Gastrocnemius medialis (tissue), 4 donors: Measurements from ENCODE around the gene PM20D2.

Experiments used
- CTCF ChIP-seq, 5 experiments: fragments of 450-650 bp in 3 of 5; fragments of 200-600 bp in 2 of 5; sonication (generic) in 2 of 5; IDR thresholded peaks in 4 of 5; conservative IDR thresholded peaks in 1 of 5; 1 replicate in 4 of 5; 2 replicates in 1 of 5; pipeline ENCODE4 v1.5.1; 2016 to 2019; ENCODE audit warnings: antibody characterized with exemption in 5 of 5, mild to moderate bottlenecking in 3 of 5, moderate library complexity in 3 of 5
- POLR2A ChIP-seq, 2 donors: fragments of 450-650 bp; IDR thresholded peaks; one replicate each; pipeline ENCODE4 v1.6.1; 2017; ENCODE audit warnings: antibody characterized with exemption in 2 of 2, mild to moderate bottlenecking in 2 of 2, moderate library complexity in 2 of 2

GRCh38 chr6:89183294-89183693 is 37.4 kb downstream of the PM20D2 start:
- TF ChIP-seq CTCF (IDR thresholded peaks at IDR 0.05 in 4 of 5, conservative IDR thresholded peaks at IDR 0.05 in 1 of 5) (no peak), POLR2A (IDR thresholded peaks at IDR 0.05) (no peak)
